Activated CD4-positive, CD25-positive, alpha-beta regulatory T cell treated with anti-CD3 and anti-CD28 coated beads, Interleukin-2, amount 50 U/mL, for 16 hours (primary cell): ENCODE data around the gene CYP4V2.

Source experiments
- DNase-seq: peaks from one replicate; pipeline ENCODE4 v3.0.0-alpha.2; 2020; ENCODE audit warnings: low read depth, low spot score

The CYP4V2 gene

DNA sequence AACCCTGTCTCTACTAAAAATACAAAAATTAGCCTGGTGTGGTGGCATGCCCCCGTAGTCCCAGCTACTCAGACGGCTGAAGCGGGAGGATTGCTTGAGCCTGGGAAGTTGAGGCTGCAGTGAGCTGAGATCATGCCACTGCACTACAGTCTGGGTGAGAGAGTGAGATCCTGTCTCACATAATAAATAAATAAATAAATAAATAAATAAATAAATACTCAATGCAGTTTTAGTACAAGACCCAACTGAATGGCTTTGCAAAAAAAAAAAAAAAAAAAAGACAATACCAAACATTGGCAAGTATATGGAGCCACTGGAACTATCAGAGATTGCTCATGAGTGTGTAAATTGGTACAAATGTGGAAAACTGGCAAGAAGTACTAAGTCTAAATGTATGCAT lies 3.3 kb upstream of the CYP4V2 start:
- no peak for DNase-seq

DNA sequence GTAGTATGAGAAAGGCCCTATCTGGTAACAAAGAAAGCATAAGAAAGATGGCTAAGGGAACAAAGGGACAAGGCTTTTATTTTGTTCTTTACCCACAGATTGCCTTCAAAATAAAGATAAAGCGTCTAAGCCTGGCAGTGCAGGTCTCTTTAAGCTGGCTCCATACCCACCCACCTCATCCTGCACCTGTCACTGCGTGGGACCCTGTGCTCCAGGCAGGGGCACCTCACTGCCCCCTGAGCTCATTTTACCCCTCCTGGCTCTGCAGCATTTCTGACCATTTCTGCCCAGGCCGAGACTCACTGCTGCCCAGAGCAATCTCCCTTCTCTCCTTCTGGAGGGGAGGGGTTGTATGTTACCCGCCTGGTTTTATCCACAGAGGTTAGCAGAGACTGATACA lies 1.7 kb upstream of the CYP4V2 start:
- no peak for DNase-seq

DNA sequence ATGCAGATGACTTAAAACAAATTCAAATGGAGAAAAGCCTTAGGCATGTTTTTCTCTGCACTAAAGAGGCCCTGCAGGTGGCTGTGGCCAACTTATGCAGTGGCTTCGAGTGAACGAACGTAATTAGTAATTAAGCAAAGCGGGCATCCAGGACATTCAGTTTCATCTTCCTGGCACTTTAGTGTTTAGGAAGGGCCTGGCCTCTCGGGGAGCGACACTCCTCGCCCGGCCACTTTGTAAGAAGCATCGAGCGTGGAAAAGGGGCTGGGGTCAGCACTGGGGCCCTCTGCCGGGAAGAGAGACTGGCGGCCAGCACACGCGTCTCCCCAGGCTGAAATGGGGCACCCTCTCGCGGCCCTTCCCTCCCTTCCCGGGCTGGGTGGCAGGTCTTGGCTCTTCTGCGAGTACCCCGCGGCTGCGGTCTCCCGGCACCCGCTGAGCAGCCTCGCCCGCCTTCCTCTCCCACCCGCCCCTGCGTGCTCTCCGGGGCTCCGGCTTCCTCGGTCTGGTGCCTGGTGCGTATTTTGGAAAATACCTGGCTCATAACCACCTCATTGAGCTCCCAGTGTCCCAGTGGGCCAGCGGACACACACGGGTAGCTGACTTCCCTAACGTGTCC lies 677 bp upstream of the CYP4V2 start:
- DNase-seq = no peak

DNA sequence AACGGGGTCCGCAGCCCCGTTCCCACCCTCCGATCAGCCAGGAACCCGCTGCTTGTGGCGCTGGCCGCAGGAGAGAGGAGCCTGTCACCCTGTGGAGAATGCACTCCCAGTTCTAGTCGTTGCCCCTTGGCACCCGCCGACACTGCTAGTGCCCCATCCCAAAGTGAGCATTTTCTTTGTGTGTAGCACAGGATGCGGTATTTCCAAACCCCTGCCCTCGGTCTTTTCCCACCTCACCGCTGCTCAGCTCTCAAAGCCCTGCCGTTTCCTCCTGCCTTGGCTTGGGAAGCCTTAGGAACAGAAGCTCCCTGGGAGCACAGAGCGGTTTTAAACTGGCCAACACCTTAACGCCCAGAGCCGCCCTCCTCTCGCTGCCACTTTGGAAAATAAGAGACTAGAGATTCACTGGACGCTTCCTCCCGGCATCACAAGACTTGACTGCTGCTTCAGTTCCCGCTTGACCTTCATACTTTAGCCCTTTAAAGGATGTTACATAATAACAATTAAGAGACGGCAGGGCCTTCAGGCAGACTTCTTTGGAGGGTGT lies 772 bp downstream of the CYP4V2 start:
- no peak for DNase-seq

DNA sequence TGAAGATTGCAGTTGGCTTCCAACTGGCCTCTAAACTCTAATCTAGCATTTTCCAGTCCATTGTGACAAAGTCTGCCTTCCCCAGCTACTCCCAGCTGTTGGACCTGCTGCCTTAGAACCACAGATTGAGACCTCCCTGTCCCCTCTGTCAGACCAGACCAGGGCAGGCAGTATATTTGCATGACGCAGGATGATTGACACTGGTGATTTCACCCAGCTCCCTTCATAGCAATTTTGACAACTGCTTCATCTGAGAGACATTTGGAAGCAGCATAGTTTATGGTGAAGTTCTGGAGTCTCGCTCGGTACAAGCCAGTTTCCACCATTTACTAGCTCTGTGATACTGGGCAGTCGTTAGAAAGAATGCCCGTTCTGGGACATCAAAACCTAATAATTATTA lies 2.5 kb downstream of the CYP4V2 start:
- no peak for DNase-seq

DNA sequence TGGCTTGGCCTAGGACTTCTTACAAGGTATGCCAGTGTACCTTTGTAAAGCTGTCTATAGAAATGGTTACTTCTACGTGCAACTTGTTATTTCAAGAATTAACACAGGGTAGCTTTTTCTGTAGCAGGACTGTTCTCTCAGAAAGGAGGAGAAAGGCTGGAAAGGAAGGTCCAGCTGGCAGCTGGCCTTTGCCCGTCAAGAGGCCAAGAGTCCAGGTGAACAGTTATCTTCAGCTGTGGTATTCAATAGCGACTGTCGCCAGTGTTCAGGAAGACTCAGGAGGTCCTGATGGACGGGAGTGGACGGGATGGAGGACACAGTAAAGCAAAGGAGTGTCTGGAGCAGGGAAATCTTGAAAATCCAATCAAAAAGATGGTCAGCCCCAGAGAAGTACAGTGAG lies 4.7 kb downstream of the CYP4V2 start:
- DNase-seq = no peak

DNA sequence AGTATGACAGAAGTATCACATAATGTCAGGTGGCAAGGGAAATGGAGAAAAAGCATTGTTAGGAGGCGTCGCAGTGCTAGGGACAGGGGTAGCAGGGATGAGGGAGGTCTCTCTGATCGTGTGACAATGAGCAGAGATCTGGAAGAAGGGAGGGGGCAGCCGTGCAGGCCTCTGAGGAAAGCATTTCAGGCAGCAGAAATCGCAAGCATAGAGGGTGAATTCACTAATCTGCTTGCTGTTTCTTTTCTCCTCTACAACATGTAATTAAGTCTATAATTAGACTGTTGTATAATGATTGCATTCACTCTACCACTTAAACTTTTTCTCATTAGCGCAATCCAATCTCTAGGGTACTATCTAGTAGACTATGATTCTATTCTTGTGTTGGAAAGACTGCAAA lies 9.1 kb downstream of the CYP4V2 start:
- no peak for DNase-seq

DNA sequence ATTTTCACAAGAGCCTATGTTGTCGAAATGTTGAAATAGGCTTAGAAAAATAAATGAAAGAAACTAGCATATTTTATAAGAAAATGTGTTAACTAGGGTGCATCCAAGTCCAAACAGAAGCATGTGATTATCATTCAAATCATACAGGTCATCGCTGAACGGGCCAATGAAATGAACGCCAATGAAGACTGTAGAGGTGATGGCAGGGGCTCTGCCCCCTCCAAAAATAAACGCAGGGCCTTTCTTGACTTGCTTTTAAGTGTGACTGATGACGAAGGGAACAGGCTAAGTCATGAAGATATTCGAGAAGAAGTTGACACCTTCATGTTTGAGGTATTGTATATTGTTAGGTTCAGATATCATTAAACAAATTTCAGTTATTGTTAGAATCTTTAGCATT lies 9.6 kb downstream of the CYP4V2 start:
- DNase-seq = no peak

DNA sequence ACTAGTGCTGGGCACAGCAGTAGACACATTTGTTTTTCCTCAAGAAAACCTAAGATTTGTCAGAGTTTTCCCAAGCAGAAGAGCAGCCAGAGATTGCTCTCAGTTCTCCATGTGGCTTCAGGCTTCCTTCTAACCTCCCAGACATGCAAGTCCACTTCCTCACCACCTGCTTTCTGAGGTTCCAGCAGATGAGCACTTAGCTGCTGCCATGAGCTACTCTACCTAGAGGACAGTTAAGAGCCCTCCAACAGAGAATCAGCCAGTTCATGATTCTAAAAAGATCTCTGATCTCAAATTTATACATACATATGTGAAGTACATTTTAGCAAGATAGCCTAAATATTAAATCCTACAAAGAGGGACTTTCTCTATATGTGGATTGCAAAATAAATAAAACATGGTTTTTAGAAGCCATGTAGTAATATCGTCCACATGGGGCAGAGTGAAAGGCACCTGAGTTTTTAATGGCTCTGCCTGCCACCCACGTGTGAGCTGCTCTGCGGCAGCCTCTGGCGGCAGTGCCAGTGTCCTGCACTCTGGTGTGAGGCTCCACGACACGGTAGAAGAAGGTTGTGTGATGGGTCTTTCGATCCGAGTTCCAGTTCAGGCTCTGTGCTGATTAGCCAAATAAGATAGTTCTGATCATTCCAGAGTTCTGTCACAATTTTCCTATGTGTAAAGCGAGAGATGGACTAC lies 10.3 kb downstream of the CYP4V2 start:
- peak; percentile 35 for DNase-seq

DNA sequence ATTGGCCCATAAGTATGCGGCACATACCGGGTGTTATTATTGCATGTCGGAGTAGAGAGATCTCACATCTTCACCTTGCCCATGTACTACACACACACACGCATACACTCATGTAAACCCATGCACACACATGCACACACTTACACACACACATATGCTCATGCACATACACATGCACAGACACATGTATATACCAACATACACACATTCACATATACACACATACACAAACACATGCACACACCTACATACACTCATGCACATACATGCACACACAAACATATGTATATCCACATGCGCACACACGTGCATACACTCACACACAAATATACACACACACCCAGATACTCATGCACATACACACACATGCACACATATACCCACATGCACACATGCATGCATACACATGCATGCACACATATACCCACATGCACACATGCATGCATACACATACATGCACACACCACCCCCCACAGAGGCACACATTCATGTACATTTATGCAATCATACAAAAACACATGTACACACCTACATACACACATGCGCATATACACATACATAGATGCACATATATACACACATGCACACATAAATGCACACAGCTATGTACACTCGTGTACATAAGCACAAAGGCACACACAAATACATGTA lies 11.2 kb downstream of the CYP4V2 start:
- no peak for DNase-seq

DNA sequence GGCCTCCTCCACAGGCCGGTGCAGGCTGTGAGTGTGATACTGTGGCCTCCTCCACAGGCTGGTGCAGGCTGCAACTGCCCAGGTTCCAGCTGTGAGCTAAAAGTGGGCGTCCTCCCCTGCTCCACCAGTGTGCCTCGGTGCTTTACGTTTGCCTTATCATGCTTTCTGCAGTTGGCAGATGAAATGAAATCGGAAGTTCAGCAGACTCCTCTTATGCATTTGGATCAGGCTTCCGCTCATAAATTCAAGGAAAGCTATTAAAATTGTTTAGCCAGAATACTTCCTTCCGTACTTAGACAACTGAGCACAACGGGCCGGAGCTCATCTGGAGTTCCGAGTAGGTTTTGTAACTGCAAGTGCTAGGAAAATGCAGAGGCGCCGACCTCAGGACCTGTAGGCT lies 12.0 kb downstream of the CYP4V2 start:
- DNase-seq = no peak

DNA sequence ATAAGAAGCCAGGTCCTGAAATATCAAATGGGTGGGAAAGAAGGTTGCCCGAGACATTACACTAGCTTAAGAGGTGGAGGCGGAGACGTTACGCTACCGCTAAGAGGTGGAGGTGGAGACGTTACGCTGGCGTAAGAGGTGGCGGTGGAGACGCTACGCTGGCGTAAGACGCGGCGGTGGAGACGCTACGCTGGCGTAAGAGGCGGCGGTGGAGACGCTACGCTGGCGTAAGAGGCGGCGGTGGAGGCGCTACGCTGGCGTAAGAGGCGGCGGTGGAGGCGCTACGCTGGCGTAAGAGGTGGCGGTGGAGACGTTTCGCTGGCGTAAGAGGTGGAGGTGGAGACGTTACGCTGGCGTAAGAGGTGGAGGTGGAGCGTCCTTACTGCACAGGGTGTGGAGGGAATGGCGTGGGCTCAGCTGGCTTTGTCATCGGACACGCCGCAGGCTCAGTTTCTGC lies 12.8 kb downstream of the CYP4V2 start:
- DNase-seq = peak; percentile 58

DNA sequence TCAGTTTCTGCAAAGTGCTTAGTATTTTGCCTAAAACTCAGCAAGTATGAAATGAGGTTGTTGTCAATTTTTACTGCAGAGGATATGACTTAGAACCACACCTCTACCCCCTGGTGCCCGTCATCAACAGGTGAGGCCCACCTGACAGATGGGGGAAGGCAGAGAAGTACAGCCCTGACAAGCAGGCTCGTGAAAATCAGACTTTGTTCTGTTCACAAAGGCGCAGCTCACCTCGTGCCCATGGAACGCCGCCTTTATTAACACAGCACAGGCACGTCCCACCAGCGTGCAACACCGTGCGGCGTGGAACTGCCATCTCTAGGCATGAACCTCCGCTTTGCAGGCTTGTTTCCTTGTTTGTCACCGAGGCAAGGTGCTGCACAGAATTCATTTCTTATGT lies 13.3 kb downstream of the CYP4V2 start:
- no peak for DNase-seq

DNA sequence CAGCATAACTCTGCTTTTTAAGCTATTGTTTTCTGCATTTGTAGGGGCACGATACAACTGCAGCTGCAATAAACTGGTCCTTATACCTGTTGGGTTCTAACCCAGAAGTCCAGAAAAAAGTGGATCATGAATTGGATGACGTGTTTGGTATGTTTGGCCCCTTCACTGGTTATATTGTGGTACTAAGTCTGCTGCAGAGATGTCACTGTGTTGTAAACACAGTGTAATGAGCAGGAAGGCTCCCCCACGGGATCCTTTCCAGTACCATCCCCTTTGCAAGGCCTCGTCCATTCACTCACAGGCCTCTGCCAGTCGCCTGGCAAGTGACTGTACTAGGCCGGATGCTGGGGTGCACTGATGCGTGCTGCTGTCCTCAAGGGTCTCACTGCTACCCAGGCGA lies 13.8 kb downstream of the CYP4V2 start:
- no peak for DNase-seq

DNA sequence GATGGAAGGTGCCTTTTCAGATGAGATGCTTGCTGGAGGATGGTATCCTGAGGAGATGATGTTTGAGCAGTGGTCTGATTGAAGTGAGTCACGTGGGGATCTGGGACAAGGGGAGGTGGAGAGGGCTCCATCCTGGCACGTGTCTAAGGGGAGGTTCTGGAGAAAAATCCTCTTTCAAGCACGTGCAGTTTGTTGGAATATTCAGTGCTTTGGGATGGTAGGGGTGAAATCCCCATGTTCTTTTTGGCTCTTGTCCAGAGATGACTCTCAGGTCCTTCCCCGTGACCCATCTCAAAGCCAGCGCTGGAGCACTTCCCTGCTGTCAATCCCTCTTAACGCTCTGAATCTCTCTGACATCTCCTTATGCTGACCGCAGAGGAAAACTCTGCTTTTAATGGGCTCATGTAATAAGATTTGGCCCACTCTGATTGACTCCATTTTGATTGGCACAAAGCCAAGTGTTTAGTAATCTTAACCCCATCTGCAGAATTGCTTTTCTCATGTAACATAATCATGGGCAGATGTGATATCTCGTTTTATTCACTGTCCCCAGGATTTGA lies 25.2 kb downstream of the CYP4V2 start:
- DNase-seq = no peak

DNA sequence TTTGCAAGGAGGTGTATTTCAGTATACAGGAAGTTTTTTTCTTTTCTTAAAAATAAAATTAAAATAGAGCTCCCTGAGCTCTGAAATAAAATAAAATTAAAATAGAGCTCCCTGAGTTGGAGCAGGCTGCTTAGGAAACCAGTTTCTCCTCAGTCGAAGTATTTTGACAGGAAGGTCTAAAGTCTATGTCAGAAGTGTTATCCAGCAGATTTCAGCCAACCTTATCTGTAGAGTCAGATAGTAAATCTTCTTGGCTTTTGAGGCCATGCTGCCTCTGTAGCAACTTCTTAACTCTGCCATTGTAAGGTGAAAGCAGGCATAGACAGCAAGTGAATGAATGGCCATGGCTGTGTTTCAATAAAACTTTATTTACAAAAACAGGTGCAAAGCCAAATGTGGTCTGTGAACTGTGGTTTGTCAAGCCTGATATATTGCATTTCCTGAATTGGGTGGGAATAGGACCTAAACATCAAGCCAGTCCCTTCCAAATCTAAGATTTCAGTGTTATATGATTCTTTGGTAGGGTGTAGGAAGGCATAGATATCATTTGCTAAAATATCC lies 26.4 kb downstream of the CYP4V2 start:
- DNase-seq = no peak

DNA sequence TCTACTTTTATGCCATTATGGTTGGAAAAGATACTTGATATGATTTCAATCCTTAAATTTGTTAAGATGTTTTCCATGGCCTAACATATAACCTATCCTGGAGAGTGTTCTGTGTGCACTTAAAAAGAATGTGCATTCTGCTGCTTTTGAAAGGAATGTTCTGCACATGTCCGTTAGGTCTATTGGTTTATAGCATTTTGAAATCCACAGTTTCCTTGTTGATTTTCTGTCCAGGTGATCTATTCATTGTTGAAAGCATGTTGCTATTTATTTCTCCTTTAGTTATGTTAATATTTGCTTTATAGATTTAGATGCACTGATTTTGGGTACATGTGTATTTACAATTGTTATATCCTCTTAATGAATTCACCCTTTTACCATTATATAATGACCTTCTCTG lies 30.3 kb downstream of the CYP4V2 start:
- DNase-seq = no peak

DNA sequence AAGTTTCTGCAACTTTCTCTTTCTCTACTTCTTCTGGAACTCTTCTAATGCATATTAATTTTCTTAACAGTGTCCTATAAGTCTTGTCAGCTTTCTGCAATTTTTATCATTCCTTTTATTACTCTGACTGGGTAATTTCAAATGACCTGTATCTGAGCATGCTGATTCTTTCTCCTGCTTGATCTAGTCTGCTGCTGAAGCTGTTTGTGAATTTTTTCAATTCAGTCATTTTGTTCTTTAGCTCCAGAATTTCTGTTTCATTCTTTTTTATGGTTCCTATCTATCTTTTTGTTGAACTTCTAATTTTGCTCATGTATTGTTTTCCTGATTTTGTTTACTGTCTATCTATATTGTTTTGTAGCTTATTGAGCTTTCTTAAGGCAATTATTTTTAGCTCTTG lies 34.5 kb downstream of the CYP4V2 start:
- DNase-seq = no peak

DNA sequence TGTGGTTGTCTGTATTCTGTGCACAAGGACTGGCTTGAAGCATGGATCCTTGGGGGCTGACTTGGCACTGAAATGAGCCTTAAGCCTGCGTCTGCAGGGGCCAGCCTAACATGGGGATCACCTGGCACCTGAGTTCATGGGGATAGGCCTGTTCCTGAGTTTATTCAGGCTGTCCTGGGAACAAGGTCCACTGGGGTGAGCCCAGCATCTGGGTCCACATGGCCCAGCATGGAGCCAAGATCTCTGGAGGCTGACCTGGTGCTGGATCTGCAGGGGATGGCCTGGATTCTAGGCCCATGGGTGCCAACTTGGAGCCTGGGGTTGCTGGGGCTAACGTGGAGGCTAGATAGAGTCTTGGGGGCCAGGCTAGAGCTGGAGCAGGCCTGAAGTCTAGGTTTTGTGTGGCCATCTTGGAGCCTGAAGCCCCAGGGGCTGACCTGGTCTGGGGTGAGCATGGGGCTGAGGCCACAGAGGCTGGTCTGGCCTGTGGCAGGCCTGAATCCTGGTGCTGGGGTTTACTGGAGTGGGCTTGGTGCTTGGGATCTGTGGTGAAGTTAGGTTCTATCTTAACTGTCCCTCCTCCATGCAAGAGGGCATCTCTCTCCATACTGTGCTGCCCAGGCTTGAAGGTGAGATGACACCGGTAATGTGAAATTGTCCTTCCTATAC lies 35.3 kb downstream of the CYP4V2 start:
- no peak for DNase-seq

DNA sequence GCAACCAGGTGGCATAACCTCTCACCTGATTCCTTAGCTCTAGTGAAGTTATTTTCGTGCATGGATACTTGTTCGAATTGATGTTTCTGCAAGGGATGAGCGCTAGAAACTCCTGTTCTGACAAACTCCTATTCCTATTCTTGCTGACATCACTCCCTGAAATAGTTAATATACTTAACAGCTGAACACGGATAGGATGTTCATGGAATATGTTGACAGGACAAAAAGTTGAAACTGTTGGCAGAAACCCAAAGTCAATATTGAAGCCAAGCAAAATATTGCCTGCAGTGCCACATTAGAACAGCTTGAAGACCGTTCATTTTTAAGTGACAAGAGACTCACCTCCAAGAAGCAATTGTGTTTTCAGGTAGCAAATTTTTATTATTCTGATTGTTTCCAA lies 35.9 kb downstream of the CYP4V2 start, which contains the start of gene KLKB1:
Gene KLKB1 (plus strand): TSS at position 287 of the 400 bp plus-strand sequence. CDS start 689 bp downstream, outside the sequence.
- DNase-seq = no peak

DNA sequence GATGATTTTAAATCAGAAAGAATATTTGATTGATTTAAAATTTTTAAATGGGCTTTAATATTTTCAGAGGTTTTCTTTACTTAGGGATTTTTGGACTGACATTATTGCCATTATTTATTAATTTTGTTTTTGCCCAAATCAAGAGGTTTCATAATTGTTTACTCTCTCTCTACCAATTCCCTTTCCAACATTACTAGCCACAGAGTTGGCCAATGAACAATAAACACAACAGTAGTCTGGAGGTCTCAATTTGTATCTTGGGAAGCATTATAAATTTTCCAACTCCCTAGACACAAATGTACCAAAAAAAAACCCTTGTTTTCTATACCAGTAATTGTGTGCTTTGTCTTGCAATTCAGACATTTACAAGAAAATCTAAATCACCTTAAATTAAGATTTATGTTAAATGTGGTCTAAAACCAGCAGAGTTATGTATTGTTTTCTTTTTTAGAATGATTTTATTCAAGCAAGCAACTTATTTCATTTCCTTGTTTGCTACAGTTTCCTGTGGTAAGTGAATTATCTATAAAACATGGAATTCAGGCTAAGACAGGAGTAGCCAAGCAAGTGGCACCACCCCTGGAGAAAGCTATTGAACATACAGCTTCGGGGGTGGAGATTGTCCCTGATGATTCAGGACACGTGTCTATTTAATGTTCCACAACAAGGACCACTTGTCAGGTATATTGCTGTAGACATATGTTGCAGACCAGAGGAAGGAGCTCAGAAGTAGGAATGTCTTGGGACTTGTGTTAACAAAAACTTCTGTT lies 36.6 kb downstream of the CYP4V2 start:
- no peak for DNase-seq
